ENCODE results near the gene SLC29A3. TPM values are rescaled to one million over a fixed set of nuclear protein-coding genes. Genes with fewer than 3 reads are reported as not detected.

SLC29A3 gene
- total RNA-seq, 1 donor from 2014 or later, result 5.6 TPM

GRCh38 chr10:71314028-71314693 lies 4.9 kb upstream of the SLC29A3 start:
- intact Hi-C loops (cut with micrococcal nuclease), result loop anchor here (1.0 to 5.0 kb wide), 6 partner anchors 63 to 498 kb away; no protein-coding TSS in a partner anchor
- Mint-ChIP-seq H3K36me3 (ENCODE audit: low read depth) (no peaks in the 10 kb centered on the region), H3K9me3 (no peaks in the 10 kb centered on the region), H3K4me1 (peaks cover 27% of the 10 kb centered on the region), H3K4me3 (peak overlapping the region; percentile 28), H3K27me3 (peaks cover 11% of the 10 kb centered on the region), H3K27ac (no peak overlapping the region)
- DNase-seq, result peak; percentile 86

GRCh38 chr10:71314694-71315225 lies 4.3 kb upstream of the SLC29A3 start:
- no peaks in the 10 kb centered on the region for H3K9me3 Mint-ChIP-seq
- peaks cover 29% of the 10 kb centered on the region for H3K4me1 Mint-ChIP-seq
- no peaks in the 10 kb centered on the region for H3K36me3 Mint-ChIP-seq (ENCODE audit: low read depth)
- intact Hi-C loops (cut with micrococcal nuclease), result loop anchor here (1.0 to 5.0 kb wide), 7 partner anchors 63 to 498 kb away; partner anchors contain the start of gene VSIR
- DNase-seq, result no peak
- H3K27me3 Mint-ChIP-seq, result peaks cover 11% of the 10 kb centered on the region
- no peak overlapping the region for H3K4me3 Mint-ChIP-seq
- no peak overlapping the region for H3K27ac Mint-ChIP-seq

- no peak for DNase-seq
- Mint-ChIP-seq H3K27me3 (peaks cover 5% of the 10 kb centered on the region), H3K27ac (peak overlapping the region; percentile 41), H3K4me3 (no peak overlapping the region), H3K9me3 (no peaks in the 10 kb centered on the region), H3K36me3 (ENCODE audit: low read depth) (no peaks in the 10 kb centered on the region), H3K4me1 (peaks cover 33% of the 10 kb centered on the region)
- intact Hi-C loops (cut with micrococcal nuclease), result loop anchor here (5.0 kb wide), 1 partner anchor 456 kb away; the partner anchor contains the start of gene VSIR
Measured at GRCh38 chr10:71316056-71316785, 2.8 kb upstream of the SLC29A3 start.

- Mint-ChIP-seq H3K4me1 (peaks cover 33% of the 10 kb centered on the region), H3K36me3 (ENCODE audit: low read depth) (no peaks in the 10 kb centered on the region), H3K27ac (peak overlapping the region; percentile 41), H3K27me3 (peaks cover 3% of the 10 kb centered on the region), H3K4me3 (peak overlapping the region; percentile 5), H3K9me3 (no peaks in the 10 kb centered on the region)
- no peak for DNase-seq
- intact Hi-C loops (cut with micrococcal nuclease), result loop anchor here (5.0 kb wide), 1 partner anchor 456 kb away; the partner anchor contains the start of gene VSIR
Measured at GRCh38 chr10:71316786-71317160, 2.3 kb upstream of the SLC29A3 start.

GRCh38 chr10:71317739-71318138 lies 1.3 kb upstream of the SLC29A3 start:
- Mint-ChIP-seq H3K4me3 (peak overlapping the region; percentile 22), H3K9me3 (no peaks in the 10 kb centered on the region), H3K27me3 (peaks cover 3% of the 10 kb centered on the region)

GRCh38 chr10:71319800-71320392 lies 837 bp downstream of the SLC29A3 start:
- Mint-ChIP-seq H3K36me3 (ENCODE audit: low read depth) (peaks cover 16% of the 10 kb centered on the region), H3K27me3 (no peaks in the 10 kb centered on the region), H3K4me3 (peak overlapping the region; percentile 98), H3K27ac (peak overlapping the region; percentile 94), H3K4me1 (peaks cover 30% of the 10 kb centered on the region), H3K9me3 (no peaks in the 10 kb centered on the region)
- DNase-seq, result no peak
- intact Hi-C loops (cut with micrococcal nuclease), result loop anchor here (1.0 to 5.0 kb wide), 3 partner anchors 35 to 452 kb away; partner anchors contain the start of gene VSIR

More at GRCh38 chr10:71317739-71318138, 1.3 kb upstream of the SLC29A3 start:
- peaks cover 33% of the 10 kb centered on the region for H3K4me1 Mint-ChIP-seq
- no peak for DNase-seq
- peak overlapping the region; percentile 70 for H3K27ac Mint-ChIP-seq
- intact Hi-C loops (cut with micrococcal nuclease), result loop anchor here (2.0 to 5.0 kb wide), 2 partner anchors 59 to 455 kb away; partner anchors contain the start of gene VSIR
- no peaks in the 10 kb centered on the region for H3K36me3 Mint-ChIP-seq (ENCODE audit: low read depth)

GRCh38 chr10:71320592-71320991 lies 1.5 kb downstream of the SLC29A3 start:
- intact Hi-C loops (cut with micrococcal nuclease), result no loop called here
- Mint-ChIP-seq H3K4me3 (peak overlapping the region; percentile 55), H3K36me3 (ENCODE audit: low read depth) (peaks cover 16% of the 10 kb centered on the region)

GRCh38 chr10:71321386-71321785 lies 2.3 kb downstream of the SLC29A3 start:
- no peak overlapping the region for H3K27ac Mint-ChIP-seq
- intact Hi-C loops (cut with micrococcal nuclease), result no loop called here

More at GRCh38 chr10:71320592-71320991, 1.5 kb downstream of the SLC29A3 start:
- peaks cover 29% of the 10 kb centered on the region for H3K4me1 Mint-ChIP-seq
- no peaks in the 10 kb centered on the region for H3K9me3 Mint-ChIP-seq
- peak overlapping the region; percentile 27 for H3K27ac Mint-ChIP-seq
- DNase-seq, result no peak
- no peaks in the 10 kb centered on the region for H3K27me3 Mint-ChIP-seq

GRCh38 chr10:71323407-71323806 lies 4.3 kb downstream of the SLC29A3 start:
- DNase-seq, result peak; percentile 62
- Mint-ChIP-seq H3K27ac (no peak overlapping the region), H3K4me1 (peaks cover 12% of the 10 kb centered on the region), H3K27me3 (no peaks in the 10 kb centered on the region), H3K9me3 (no peaks in the 10 kb centered on the region), H3K36me3 (ENCODE audit: low read depth) (peaks cover 16% of the 10 kb centered on the region), H3K4me3 (no peak overlapping the region)
- intact Hi-C loops (cut with micrococcal nuclease), result no loop called here

More at GRCh38 chr10:71321386-71321785, 2.3 kb downstream of the SLC29A3 start:
- Mint-ChIP-seq H3K4me1 (peaks cover 21% of the 10 kb centered on the region), H3K9me3 (no peaks in the 10 kb centered on the region), H3K27me3 (no peaks in the 10 kb centered on the region), H3K36me3 (ENCODE audit: low read depth) (peaks cover 16% of the 10 kb centered on the region), H3K4me3 (no peak overlapping the region)
- no peak for DNase-seq

GRCh38 chr10:71324743-71325142 lies 5.7 kb downstream of the SLC29A3 start:
- H3K4me1 Mint-ChIP-seq, result peaks cover 6% of the 10 kb centered on the region
- peaks cover 16% of the 10 kb centered on the region for H3K36me3 Mint-ChIP-seq (ENCODE audit: low read depth)
- no peak overlapping the region for H3K4me3 Mint-ChIP-seq
- intact Hi-C loops (cut with micrococcal nuclease), result no loop called here
- H3K27me3 Mint-ChIP-seq, result no peaks in the 10 kb centered on the region
- H3K9me3 Mint-ChIP-seq, result no peaks in the 10 kb centered on the region
- no peak for DNase-seq
- no peak overlapping the region for H3K27ac Mint-ChIP-seq

GRCh38 chr10:71325267-71325666 lies 6.2 kb downstream of the SLC29A3 start:
- Mint-ChIP-seq H3K36me3 (ENCODE audit: low read depth) (peaks cover 16% of the 10 kb centered on the region), H3K9me3 (no peaks in the 10 kb centered on the region), H3K4me3 (no peak overlapping the region), H3K27me3 (no peaks in the 10 kb centered on the region), H3K4me1 (peaks cover 4% of the 10 kb centered on the region), H3K27ac (no peak overlapping the region)
- DNase-seq, result no peak
- intact Hi-C loops (cut with micrococcal nuclease), result no loop called here

GRCh38 chr10:71326464-71326881 lies 7.4 kb downstream of the SLC29A3 start:
- peaks cover 3% of the 10 kb centered on the region for H3K4me1 Mint-ChIP-seq
- no peak for DNase-seq
- intact Hi-C loops (cut with micrococcal nuclease), result no loop called here
- peaks cover 16% of the 10 kb centered on the region for H3K36me3 Mint-ChIP-seq (ENCODE audit: low read depth)
- H3K27me3 Mint-ChIP-seq, result no peaks in the 10 kb centered on the region
- H3K9me3 Mint-ChIP-seq, result no peaks in the 10 kb centered on the region
- H3K27ac Mint-ChIP-seq, result no peak overlapping the region
- no peak overlapping the region for H3K4me3 Mint-ChIP-seq

GRCh38 chr10:71330789-71331404 lies 11.8 kb downstream of the SLC29A3 start:
- no peak overlapping the region for H3K4me3 Mint-ChIP-seq
- H3K4me1 Mint-ChIP-seq, result no peaks in the 10 kb centered on the region
- H3K9me3 Mint-ChIP-seq, result no peaks in the 10 kb centered on the region
- no peaks in the 10 kb centered on the region for H3K36me3 Mint-ChIP-seq (ENCODE audit: low read depth)
- H3K27me3 Mint-ChIP-seq, result no peaks in the 10 kb centered on the region
- H3K27ac Mint-ChIP-seq, result no peak overlapping the region
- intact Hi-C loops (cut with micrococcal nuclease), result no loop called here
- no peak for DNase-seq

Measured in activated CD4-positive, alpha-beta T cell treated with anti-CD3 and anti-CD28 coated beads, Interleukin-2, amount 10 ng/mL, durations not matched to agents 24 days and 14 days (primary cell).